ENCODE results near the gene PIK3CA. TPM values are rescaled to one million over a fixed set of nuclear protein-coding genes. Genes with fewer than 3 reads are reported as not detected.

Gene PIK3CA
- polyA plus RNA-seq, 3 donors = 7.4 to 9.5 (median 9.4) TPM

DNA sequence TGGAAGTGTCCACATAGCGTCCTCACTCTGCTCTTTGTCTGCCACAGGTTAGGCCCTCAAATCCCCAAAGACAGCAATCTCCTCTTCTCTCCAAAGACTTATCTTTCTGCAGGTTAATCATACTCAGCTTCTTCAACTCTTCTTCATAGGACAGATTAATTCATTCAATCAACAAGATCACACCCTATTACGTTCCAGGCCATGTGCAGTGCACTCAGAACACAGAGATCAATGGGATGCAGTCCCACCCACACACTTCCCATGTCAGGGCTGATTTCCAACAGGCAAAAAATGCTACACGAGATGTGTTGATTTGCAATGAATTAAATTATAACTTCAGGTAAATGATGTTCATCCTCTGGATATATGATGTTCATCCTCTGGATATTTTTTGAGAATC is 141.1 kb downstream of the PIK3CA start:
- Histone ChIP-seq H3K9ac (ENCODE audit: insufficient read depth, low read length, poor library complexity, severe bottlenecking) (no peak overlapping the region), H3K27me3 (ENCODE audit: control insufficient read depth in 2 of 2, insufficient read depth in 2 of 2, low read length in 2 of 2) (no peaks in the 10 kb centered on the region), H3K27ac (ENCODE audit: low read depth in 1 of 2, low read length in 2 of 2) (no peak overlapping the region), H3K9me3 (replicated peaks in 1 of 2; ENCODE audit: control insufficient read depth in 1 of 2, insufficient read depth in 1 of 2, low read length in 2 of 2) (no peaks in the 10 kb centered on the region), H4K20me1 (ENCODE audit: insufficient read depth, low read length) (no peaks in the 10 kb centered on the region), H3K4me3 (replicated peaks in 1 of 3; ENCODE audit: low read depth in 2 of 3, low read length in 3 of 3) (no peak overlapping the region), H2AFZ (ENCODE audit: insufficient read depth, low read depth, low read length, poor library complexity, severe bottlenecking) (no peak overlapping the region), H3K4me1 (ENCODE audit: control insufficient read depth in 1 of 2, insufficient read depth in 2 of 2, low read length in 2 of 2) (no peaks in the 10 kb centered on the region), H3K4me2 (replicated peaks; ENCODE audit: extremely low read depth, low read length, poor library complexity, severe bottlenecking) (no peak overlapping the region), H3K79me2 (ENCODE audit: insufficient read depth, low read length) (no peaks in the 10 kb centered on the region), H3K36me3 (replicated peaks in 1 of 2; ENCODE audit: control insufficient read depth in 1 of 2, insufficient read depth in 2 of 2, low read length in 2 of 2) (no peaks in the 10 kb centered on the region)
- Mint-ChIP-seq H3K4me3 (no peak overlapping the region), H3K36me3 (no peaks in the 10 kb centered on the region), H3K27me3 (ENCODE audit: low read depth in 3 of 3) (peaks cover 0 to 3% (median 1%) of the 10 kb centered on the region in 3 donors), H3K4me1 (peaks cover 3% of the 10 kb centered on the region), H3K27ac (no peak overlapping the region), H3K9me3 (peaks cover 0 to 8% (median 3%) of the 10 kb centered on the region in 7 donors)
- no peak for DNase-seq
- TF ChIP-seq, protein P1, sequence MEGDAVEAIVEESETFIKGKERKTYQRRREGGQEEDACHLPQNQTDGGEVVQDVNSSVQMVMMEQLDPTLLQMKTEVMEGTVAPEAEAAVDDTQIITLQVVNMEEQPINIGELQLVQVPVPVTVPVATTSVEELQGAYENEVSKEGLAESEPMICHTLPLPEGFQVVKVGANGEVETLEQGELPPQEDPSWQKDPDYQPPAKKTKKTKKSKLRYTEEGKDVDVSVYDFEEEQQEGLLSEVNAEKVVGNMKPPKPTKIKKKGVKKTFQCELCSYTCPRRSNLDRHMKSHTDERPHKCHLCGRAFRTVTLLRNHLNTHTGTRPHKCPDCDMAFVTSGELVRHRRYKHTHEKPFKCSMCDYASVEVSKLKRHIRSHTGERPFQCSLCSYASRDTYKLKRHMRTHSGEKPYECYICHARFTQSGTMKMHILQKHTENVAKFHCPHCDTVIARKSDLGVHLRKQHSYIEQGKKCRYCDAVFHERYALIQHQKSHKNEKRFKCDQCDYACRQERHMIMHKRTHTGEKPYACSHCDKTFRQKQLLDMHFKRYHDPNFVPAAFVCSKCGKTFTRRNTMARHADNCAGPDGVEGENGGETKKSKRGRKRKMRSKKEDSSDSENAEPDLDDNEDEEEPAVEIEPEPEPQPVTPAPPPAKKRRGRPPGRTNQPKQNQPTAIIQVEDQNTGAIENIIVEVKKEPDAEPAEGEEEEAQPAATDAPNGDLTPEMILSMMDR (IDR thresholded peaks at IDR 0.05) = no peak
- intact Hi-C loops (cut with micrococcal nuclease) = no loop called here
- WGBS (ENCODE audit: insufficient coverage) = no CpG with 5 or more reads among the region's 3 CpGs

Small RNA genes within 50 kb of the gene (small RNA-seq; reads per million reads assigned to genes)
- gene RF00402 (ENCODE audit: insufficient read length, low read depth) = not detected

Other genes starting within 250 kb of the PIK3CA start
- gene ZMAT3, start 76.5 kb upstream of the PIK3CA start, polyA plus RNA-seq = 1 to 10 TPM; 3.9 to 9.9 (median 7.9) TPM
- 1 to 10 TPM in 1 of 3 donors, under 1 TPM in 1, not detected in 1; 0.14 to 2.2 TPM for gene KCNMB3, start 102.8 kb downstream of the PIK3CA start, polyA plus RNA-seq
- gene ZNF639, start 174.7 kb downstream of the PIK3CA start, polyA plus RNA-seq = 10 to 100 TPM in 2 of 3 donors, 1 to 10 TPM in 1; 9.4 to 17.9 (median 17.7) TPM
- gene MFN1, start 199.4 kb downstream of the PIK3CA start, polyA plus RNA-seq = 10 to 100 TPM in 2 of 3 donors, 1 to 10 TPM in 1; 5.6 to 15.2 (median 12.2) TPM

All from CD14-positive monocyte (primary cell).